KMS-11 (cell line): ENCODE results near the gene CMAS.
A peak's percentile ranks its signal among the peaks of the same experiment; 100 is the strongest.
"Not testable (repeated sequence)": the region's sequence is repeated elsewhere in the genome, so short reads cannot be mapped to it uniquely, and the experiment has no call there.

Experiments
- H2AFZ ChIP-seq: fragments of 200-600 bp; sonication (generic); 2 replicates; pipeline ENCODE4 v1.6.1; 2016; ENCODE audit warnings: antibody characterized with exemption, mixed run types, low read depth
- H3K27ac ChIP-seq: fragments of 200-600 bp; sonication (generic); 2 replicates; pipeline ENCODE4 v1.6.1; 2016; ENCODE audit warnings: mild to moderate bottlenecking, mixed run types
- H3K27me3 ChIP-seq: fragments of 200-600 bp; sonication (generic); 2 replicates; pipeline ENCODE4 v1.6.1; 2017; ENCODE audit warnings: mild to moderate bottlenecking, low read depth, mixed run types, moderate library complexity; ENCODE audit not compliant: insufficient read depth
- H3K36me3 ChIP-seq: fragments of 200-600 bp; sonication (generic); 2 replicates; pipeline ENCODE4 v1.6.1; 2017; ENCODE audit warnings: mild to moderate bottlenecking, mixed run types; ENCODE audit not compliant: insufficient read depth
- H3K4me1 ChIP-seq: fragments of 200-600 bp; sonication (generic); 2 replicates; pipeline ENCODE4 v1.6.1; 2016; ENCODE audit warnings: mild to moderate bottlenecking, low read depth, mixed run types; ENCODE audit not compliant: poor library complexity, severe bottlenecking
- H3K4me2 ChIP-seq: fragments of 200-600 bp; sonication (generic); 2 replicates; pipeline ENCODE4 v1.7.0; 2016; ENCODE audit warnings: mild to moderate bottlenecking, mixed run types
- H3K4me3 ChIP-seq: fragments of 200-600 bp; sonication (generic); IDR thresholded peaks from 2 replicates; pipeline ENCODE4 v1.6.1; 2017; ENCODE audit warnings: low read depth, low read length, mixed read lengths; ENCODE audit not compliant: insufficient read depth
- H3K79me2 ChIP-seq: fragments of 200-600 bp; sonication (generic); 2 replicates; pipeline ENCODE4 v1.6.1; 2016; ENCODE audit warnings: low read depth, mixed run types; ENCODE audit not compliant: insufficient read depth
- H3K9ac ChIP-seq: fragments of 200-600 bp; sonication (generic); 2 replicates; pipeline ENCODE4 v1.6.1; 2016; ENCODE audit warnings: mild to moderate bottlenecking, mixed run types
- H4K20me1 ChIP-seq: fragments of 200-600 bp; sonication (generic); 2 replicates; pipeline ENCODE4 v1.6.1; 2016; ENCODE audit warnings: mild to moderate bottlenecking, mixed run types; ENCODE audit not compliant: insufficient read depth
- TF ChIP-seq, protein P1 (sequence below): fragments of 200-600 bp; sonication (generic); conservative IDR thresholded peaks from 2 replicates; pipeline ENCODE4 v1.6.1; 2017; ENCODE audit warnings: low read depth, mild to moderate bottlenecking, antibody characterized with exemption, low read length, moderate library complexity, mixed read lengths

CMAS gene

DNA sequence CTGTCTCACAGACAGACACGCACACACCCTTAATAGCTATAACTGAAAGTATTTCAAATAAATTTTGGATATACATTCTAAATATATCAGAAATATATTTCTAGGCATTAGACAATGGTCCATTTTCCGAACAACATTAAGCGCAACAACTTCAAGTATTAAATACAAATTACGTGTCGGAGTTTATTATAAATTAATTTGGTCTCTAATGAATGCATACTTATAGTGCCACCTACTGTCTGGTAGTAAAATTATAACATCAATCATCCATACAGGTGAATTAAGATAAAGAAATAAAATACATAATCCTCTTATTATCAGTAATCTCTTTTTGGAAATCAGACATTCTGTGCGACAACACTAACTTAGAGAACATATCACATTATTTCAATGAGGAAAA is 27.2 kb upstream of the CMAS start:
- Histone ChIP-seq H3K4me1 (no peaks in the 10 kb centered on the region), H3K79me2 (no peaks in the 10 kb centered on the region), H4K20me1 (no peaks in the 10 kb centered on the region), H3K27me3 (no peaks in the 10 kb centered on the region), H3K4me2 (no peak overlapping the region), H3K9ac (no peak overlapping the region), H2AFZ (no peak overlapping the region), H3K27ac (no peak overlapping the region), H3K4me3 (no peak overlapping the region), H3K36me3 (no peaks in the 10 kb centered on the region)
- TF ChIP-seq, protein P1, sequence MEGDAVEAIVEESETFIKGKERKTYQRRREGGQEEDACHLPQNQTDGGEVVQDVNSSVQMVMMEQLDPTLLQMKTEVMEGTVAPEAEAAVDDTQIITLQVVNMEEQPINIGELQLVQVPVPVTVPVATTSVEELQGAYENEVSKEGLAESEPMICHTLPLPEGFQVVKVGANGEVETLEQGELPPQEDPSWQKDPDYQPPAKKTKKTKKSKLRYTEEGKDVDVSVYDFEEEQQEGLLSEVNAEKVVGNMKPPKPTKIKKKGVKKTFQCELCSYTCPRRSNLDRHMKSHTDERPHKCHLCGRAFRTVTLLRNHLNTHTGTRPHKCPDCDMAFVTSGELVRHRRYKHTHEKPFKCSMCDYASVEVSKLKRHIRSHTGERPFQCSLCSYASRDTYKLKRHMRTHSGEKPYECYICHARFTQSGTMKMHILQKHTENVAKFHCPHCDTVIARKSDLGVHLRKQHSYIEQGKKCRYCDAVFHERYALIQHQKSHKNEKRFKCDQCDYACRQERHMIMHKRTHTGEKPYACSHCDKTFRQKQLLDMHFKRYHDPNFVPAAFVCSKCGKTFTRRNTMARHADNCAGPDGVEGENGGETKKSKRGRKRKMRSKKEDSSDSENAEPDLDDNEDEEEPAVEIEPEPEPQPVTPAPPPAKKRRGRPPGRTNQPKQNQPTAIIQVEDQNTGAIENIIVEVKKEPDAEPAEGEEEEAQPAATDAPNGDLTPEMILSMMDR, result peak; percentile 64

DNA sequence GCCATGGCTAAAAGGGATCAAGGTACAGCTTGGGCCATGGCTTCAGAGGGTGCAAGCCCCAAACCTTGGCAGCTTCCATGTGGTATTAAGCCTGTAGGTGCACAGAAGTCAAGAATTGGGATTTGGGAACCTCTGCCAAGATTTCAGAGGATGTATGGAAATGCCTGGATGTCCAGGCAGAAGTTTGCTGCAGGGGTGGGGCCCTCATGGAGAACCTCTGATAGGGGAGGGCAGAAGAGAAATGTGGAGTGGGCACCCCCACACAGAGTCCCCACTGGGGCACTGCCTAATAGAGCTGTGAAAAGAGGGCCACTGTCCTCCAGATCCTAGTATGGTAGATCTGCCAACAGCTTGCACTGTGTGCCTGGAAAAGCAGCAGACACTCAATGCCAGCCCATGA is 22.5 kb upstream of the CMAS start:
- not testable (repeated sequence) for H3K4me2 ChIP-seq, H3K4me3 ChIP-seq, H3K79me2 ChIP-seq, H3K36me3 ChIP-seq, H3K27me3 ChIP-seq, H2AFZ ChIP-seq, H3K9ac ChIP-seq, H4K20me1 ChIP-seq, H3K27ac ChIP-seq, H3K4me1 ChIP-seq

DNA sequence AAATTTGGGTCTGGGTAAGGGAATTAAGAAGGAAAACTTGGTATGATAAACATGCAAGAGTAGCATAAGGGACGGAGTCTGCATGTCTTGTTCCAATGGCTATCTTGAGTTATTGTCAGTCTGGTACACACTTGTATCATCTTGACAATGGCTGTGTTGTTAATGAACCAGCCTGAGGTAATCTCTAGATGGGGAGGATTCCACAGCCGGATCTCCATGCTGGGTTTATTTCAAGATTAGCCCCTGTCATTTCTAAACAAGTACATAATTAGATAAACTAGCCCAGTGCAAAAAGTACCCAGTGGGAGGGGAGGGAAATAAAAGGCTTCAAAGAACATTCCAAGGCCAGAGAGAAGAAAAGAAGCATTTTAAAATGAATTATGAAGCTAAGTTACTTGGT is 16.5 kb upstream of the CMAS start:
- Histone ChIP-seq H3K79me2 (no peaks in the 10 kb centered on the region), H2AFZ (no peak overlapping the region), H3K4me3 (no peak overlapping the region), H3K27me3 (no peaks in the 10 kb centered on the region), H3K36me3 (no peaks in the 10 kb centered on the region), H4K20me1 (no peaks in the 10 kb centered on the region), H3K27ac (no peak overlapping the region), H3K9ac (no peak overlapping the region), H3K4me2 (no peak overlapping the region), H3K4me1 (no peaks in the 10 kb centered on the region)
- TF ChIP-seq, protein P1, result no peak

DNA sequence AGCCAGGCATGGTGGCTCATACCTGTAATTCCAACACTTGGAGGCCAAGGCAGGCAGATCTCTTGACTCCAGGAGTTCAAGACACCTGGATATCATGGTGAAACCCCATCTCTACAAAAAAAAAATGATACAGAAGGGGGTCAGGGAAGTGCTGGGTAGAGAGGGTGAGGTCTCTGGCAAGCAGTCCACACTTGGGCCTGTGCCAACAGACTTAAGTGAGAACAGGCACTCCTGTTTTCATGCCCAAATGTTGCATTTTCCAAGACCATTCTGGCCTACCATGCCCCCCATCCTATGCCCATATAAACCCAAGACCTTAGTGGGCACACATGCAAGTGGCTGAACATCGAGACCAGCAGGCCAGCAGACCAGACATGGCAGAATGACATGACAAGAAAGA is 16.0 kb upstream of the CMAS start:
- Histone ChIP-seq H3K4me1 (no peaks in the 10 kb centered on the region), H3K27me3 (no peaks in the 10 kb centered on the region), H3K27ac (no peak overlapping the region), H3K4me3 (no peak overlapping the region), H3K79me2 (no peaks in the 10 kb centered on the region), H4K20me1 (no peaks in the 10 kb centered on the region), H3K9ac (no peak overlapping the region), H3K36me3 (no peaks in the 10 kb centered on the region), H2AFZ (no peak overlapping the region), H3K4me2 (no peak overlapping the region)
- TF ChIP-seq, protein P1, result no peak

DNA sequence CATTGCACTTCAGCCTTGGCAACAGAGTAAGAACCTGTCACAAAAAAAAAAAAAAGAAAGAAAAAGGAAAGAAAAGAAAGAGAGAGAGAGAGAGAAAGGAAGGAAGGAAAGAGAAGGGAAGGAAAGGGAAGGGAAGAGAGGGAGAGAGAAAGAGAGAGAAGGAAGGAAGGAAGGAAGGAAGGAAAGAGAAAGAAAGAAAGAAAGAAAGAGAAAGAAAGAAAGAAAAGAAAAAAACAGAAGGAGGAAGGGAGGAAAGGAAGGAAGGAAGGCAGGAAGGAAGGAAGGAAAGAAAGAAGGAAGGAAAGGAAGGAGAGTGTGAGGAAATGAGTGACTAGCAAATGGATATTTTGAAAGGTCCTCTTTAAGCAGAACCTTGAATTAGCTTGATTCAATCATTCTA is 13.3 kb upstream of the CMAS start:
- Histone ChIP-seq H4K20me1 (no peaks in the 10 kb centered on the region), H3K9ac (no peak overlapping the region), H3K4me2 (no peak overlapping the region), H3K27me3 (no peaks in the 10 kb centered on the region), H3K4me1 (no peaks in the 10 kb centered on the region), H3K4me3 (no peak overlapping the region), H3K36me3 (no peaks in the 10 kb centered on the region), H3K79me2 (no peaks in the 10 kb centered on the region), H3K27ac (no peak overlapping the region), H2AFZ (no peak overlapping the region)
- TF ChIP-seq, protein P1, result no peak
